Progenitor cell of endocrine pancreas (in vitro differentiated cells): Measurements from ENCODE around the gene LCE6A. TPM values are rescaled to one million over a fixed set of nuclear protein-coding genes. Genes with fewer than 3 reads are reported as not detected.

ENCODE experiments used
- DNase-seq: peaks from one replicate; pipeline ENCODE4 v3.0.0; 2021; ENCODE audit warnings: low spot score; ENCODE audit not compliant: unreplicated experiment
- H3K27ac Mint-ChIP-seq: 2 replicates; pipeline ENCODE4 v1.8.0; 2021; ENCODE audit warnings: mild to moderate bottlenecking, moderate library complexity, mixed read lengths
- H3K27me3 Mint-ChIP-seq: 2 replicates; pipeline ENCODE4 v1.8.0; 2021; ENCODE audit warnings: mixed read lengths
- H3K36me3 Mint-ChIP-seq: 2 replicates; pipeline ENCODE4 v1.8.0; 2022; ENCODE audit warnings: mixed read lengths; ENCODE audit not compliant: insufficient read depth
- H3K4me1 Mint-ChIP-seq: 2 replicates; pipeline ENCODE4 v1.8.0; 2021; ENCODE audit warnings: low read depth, mixed read lengths
- H3K4me3 Mint-ChIP-seq: 2 replicates; pipeline ENCODE4 v1.8.0; 2021; ENCODE audit warnings: low read depth, mild to moderate bottlenecking, moderate library complexity, mixed read lengths
- H3K9me3 Mint-ChIP-seq: 2 replicates; pipeline ENCODE4 v1.8.0; 2021; ENCODE audit warnings: low read depth, mixed read lengths
- total RNA-seq: library from RNA; stranded (reverse); gene quantifications from 2 replicates; pipeline ENCODE4 v1.2.1, GENCODE V29; 2021
- TF ChIP-seq, protein P1 (sequence below): fragments of 200-600 bp; sonication (generic); IDR thresholded peaks from one replicate; pipeline ENCODE4 v1.5.0; 2021; ENCODE audit warnings: antibody characterized with exemption, mild to moderate bottlenecking; ENCODE audit not compliant: unreplicated experiment

LCE6A gene
- total RNA-seq, 1 donor from 2014 or later: not detected

DNA sequence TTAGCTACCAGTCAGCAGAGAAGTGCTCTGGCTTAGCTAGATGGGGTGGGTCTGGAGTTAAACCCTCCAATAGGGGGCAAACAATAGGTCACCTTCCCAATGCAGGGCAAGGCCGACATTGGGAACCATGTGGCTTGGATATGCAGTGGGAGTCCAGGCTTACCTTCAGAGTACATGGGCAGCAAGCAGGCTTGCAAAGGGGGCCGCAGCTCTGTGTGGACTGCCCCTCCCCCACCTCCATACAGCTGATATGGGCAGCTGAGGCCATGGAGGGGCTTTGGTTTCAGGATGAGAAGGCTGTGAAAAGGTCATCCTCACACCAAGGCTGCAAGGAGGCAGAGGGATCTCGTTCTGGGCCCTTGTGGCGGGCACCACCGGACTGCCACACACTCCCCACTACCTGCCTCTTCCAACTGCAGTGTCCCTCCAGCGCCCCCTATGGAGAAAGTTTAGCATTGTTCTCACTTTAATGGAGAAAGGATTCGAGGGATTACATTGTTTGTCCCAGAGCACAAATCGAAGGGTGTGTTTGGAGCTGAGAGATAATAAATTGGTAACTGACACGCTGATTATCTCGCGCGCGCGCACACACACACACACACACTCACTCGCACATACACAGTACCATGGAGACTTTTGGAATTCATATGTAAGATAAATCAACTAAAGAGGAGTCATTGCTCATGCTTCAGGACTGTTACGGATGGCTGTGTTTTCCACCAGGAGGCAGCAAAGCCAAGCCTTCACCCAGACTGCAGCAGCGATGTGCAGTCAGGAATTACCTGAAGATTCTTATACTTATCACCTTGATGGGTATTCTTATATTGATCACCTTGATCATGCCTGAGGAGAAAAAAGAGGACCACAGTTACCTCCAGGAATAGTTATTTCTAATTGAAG lies 28.4 kb downstream of the LCE6A start:
- Mint-ChIP-seq H3K4me3 (no peak overlapping the region), H3K27ac (no peak overlapping the region), H3K36me3 (no peaks in the 10 kb centered on the region), H3K27me3 (peaks cover 4% of the 10 kb centered on the region), H3K9me3 (no peaks in the 10 kb centered on the region), H3K4me1 (no peaks in the 10 kb centered on the region)
- no peak for DNase-seq
- TF ChIP-seq, protein P1, sequence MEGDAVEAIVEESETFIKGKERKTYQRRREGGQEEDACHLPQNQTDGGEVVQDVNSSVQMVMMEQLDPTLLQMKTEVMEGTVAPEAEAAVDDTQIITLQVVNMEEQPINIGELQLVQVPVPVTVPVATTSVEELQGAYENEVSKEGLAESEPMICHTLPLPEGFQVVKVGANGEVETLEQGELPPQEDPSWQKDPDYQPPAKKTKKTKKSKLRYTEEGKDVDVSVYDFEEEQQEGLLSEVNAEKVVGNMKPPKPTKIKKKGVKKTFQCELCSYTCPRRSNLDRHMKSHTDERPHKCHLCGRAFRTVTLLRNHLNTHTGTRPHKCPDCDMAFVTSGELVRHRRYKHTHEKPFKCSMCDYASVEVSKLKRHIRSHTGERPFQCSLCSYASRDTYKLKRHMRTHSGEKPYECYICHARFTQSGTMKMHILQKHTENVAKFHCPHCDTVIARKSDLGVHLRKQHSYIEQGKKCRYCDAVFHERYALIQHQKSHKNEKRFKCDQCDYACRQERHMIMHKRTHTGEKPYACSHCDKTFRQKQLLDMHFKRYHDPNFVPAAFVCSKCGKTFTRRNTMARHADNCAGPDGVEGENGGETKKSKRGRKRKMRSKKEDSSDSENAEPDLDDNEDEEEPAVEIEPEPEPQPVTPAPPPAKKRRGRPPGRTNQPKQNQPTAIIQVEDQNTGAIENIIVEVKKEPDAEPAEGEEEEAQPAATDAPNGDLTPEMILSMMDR: peak; percentile 52

DNA sequence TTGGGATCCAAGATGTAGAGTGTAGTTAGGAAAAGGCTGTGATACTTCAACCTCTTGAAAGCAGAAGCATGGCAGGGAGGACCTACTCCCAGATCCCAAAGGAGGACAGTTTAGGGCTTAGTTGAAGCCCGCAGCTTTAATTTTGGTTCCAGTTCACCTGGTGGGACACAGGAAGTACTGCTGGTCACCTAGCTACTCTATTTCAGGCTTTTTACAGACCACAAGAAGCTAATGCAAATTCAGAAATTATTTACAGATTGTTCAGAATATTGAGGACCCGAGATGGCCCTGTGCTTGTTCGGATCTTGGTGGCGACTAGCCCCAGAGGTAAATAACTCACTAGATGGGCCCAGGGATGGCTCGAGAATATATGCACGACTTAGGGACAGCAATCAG lies 29.1 kb downstream of the LCE6A start:
- H3K9me3 Mint-ChIP-seq: no peaks in the 10 kb centered on the region
- no peak overlapping the region for H3K27ac Mint-ChIP-seq
- no peaks in the 10 kb centered on the region for H3K4me1 Mint-ChIP-seq
- H3K4me3 Mint-ChIP-seq: no peak overlapping the region
- TF ChIP-seq, protein P1: no peak
- peaks cover 4% of the 10 kb centered on the region for H3K27me3 Mint-ChIP-seq
- no peaks in the 10 kb centered on the region for H3K36me3 Mint-ChIP-seq
- DNase-seq: no peak

DNA sequence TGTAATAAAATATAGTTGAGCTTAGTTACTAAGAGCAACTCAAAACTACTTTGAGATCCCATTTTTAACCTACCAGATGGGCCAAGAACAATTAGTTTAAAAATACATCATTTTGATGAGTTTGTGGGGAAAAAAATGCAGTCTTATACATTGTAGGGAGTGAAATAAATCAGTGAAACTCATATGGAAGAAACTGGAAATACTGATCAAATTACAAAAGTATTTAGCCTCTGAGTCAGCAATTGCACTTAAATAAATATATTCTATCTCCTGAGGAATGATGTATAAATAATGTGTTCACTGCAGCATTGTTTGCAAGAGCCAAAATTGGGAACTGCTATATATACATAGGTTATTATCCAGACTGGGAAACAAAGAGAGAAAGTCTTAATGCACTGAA lies 30.8 kb downstream of the LCE6A start:
- Mint-ChIP-seq H3K4me1 (no peaks in the 10 kb centered on the region), H3K36me3 (no peaks in the 10 kb centered on the region), H3K27ac (no peak overlapping the region), H3K4me3 (no peak overlapping the region), H3K27me3 (peaks cover 4% of the 10 kb centered on the region), H3K9me3 (peaks cover 9% of the 10 kb centered on the region)
- DNase-seq: no peak
- TF ChIP-seq, protein P1: no peak

DNA sequence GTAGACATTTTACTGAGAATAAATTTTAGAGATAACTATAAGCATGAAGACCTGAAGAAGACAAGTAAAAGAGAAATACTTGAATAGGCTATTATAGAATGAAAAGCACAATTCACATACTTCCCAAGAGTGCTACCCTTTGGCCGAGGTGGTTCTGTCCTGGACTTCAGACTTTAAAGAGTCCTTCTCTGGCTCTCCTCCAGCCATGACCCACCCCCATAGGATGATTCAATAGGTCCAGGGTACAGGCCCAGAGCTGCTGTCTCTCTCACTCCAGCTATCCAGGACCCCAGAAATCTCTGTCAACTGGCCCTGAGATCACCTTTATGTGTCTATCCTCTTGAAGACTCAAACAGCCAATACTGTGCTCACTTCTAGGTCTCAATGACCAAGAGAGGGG lies 34.2 kb downstream of the LCE6A start:
- H3K4me1 Mint-ChIP-seq: no peaks in the 10 kb centered on the region
- TF ChIP-seq, protein P1: no peak
- H3K27me3 Mint-ChIP-seq: no peaks in the 10 kb centered on the region
- no peak overlapping the region for H3K4me3 Mint-ChIP-seq
- H3K36me3 Mint-ChIP-seq: no peaks in the 10 kb centered on the region
- no peak overlapping the region for H3K27ac Mint-ChIP-seq
- no peak for DNase-seq
- H3K9me3 Mint-ChIP-seq: peaks cover 28% of the 10 kb centered on the region

DNA sequence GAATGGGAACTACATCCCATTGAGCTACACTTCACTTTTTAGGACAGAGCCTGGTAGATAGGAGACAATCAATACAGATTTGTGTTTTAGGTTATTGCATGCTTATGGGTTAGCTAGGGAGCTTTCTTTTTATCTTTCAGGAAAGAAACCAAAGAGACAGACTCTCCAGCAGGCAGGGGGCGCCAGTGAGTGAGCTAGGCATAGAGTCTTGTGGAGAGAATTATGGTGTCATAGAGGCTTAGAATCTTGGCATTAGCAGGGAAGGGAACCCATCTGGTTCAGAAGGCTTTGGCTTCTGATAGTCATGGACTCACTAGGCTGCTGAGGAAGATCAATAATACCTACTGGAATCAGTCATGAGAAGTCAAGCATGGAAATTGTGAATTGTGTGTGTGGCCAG lies 35.4 kb downstream of the LCE6A start, which contains the start of gene SMCP:
TSS of gene SMCP (plus strand) at position 281 of the 400 bp plus-strand sequence. CDS start 6,101 bp downstream, outside the sequence.
- DNase-seq: no peak

More for the DNA sequence above, 35.4 kb downstream of the LCE6A start, which contains the start of gene SMCP:
- no peaks in the 10 kb centered on the region for H3K27me3 Mint-ChIP-seq
- no peaks in the 10 kb centered on the region for H3K36me3 Mint-ChIP-seq
- H3K9me3 Mint-ChIP-seq: peaks cover 32% of the 10 kb centered on the region
- TF ChIP-seq, protein P1: no peak
- no peak within 1 kb of the TSS for H3K27ac Mint-ChIP-seq
- no peaks in the 10 kb centered on the region for H3K4me1 Mint-ChIP-seq
- no peak within 1 kb of the TSS for H3K4me3 Mint-ChIP-seq
